Calu3 (cell line): ENCODE data around the gene EPS8L1. TPM values are rescaled to one million over a fixed set of nuclear protein-coding genes. Genes with fewer than 3 reads are reported as not detected.
"Not testable (repeated sequence)": the region's sequence is repeated elsewhere in the genome, so short reads cannot be mapped to it uniquely, and the experiment has no call there.

Source experiments
- Bru-seq: library from RNA; stranded (reverse); fragments of 400-500 nt; gene quantifications from one replicate; lab custom pipeline; 2021; lab: Mats Ljungman, UMichigan
- BruChase-seq, 2 experiments: library from RNA; stranded (reverse); fragments of 400-500 nt; gene quantifications; one replicate each; lab custom pipeline; 2021; lab: Mats Ljungman, UMichigan
- BruUV-seq: library from RNA; stranded (reverse); fragments of 400-500 nt; replicated peaks from 2 replicates; lab custom pipeline; 2021; lab: Mats Ljungman, UMichigan
- CTCF ChIA-PET: fragments of 300-600 bp; sonication (Branson Sonifier 250); formaldehyde crosslinking; loops from one replicate; lab custom pipeline; 2022; ENCODE audit warnings: antibody characterized with exemption; lab: Charles Lee
- DNase-seq: peaks from one replicate; pipeline ENCODE4 v3.0.0; 2022
- H3K27ac Mint-ChIP-seq: one replicate; pipeline ENCODE4 v1.8.0; 2022; ENCODE audit warnings: mixed read lengths; ENCODE audit not compliant: unreplicated experiment
- H3K27me3 Mint-ChIP-seq: one replicate; pipeline ENCODE4 v1.8.0; 2022; ENCODE audit warnings: mixed read lengths; ENCODE audit not compliant: unreplicated experiment
- H3K36me3 Mint-ChIP-seq: one replicate; pipeline ENCODE4 v1.8.0; 2022; ENCODE audit warnings: mild to moderate bottlenecking, moderate library complexity, mixed read lengths; ENCODE audit not compliant: insufficient read depth, unreplicated experiment
- H3K4me1 Mint-ChIP-seq: one replicate; pipeline ENCODE4 v1.8.0; 2022; ENCODE audit warnings: mild to moderate bottlenecking, low read depth, mixed read lengths; ENCODE audit not compliant: unreplicated experiment
- H3K4me3 Mint-ChIP-seq: one replicate; pipeline ENCODE4 v1.8.0; 2022; ENCODE audit warnings: mild to moderate bottlenecking, low read depth, moderate library complexity, mixed read lengths; ENCODE audit not compliant: unreplicated experiment
- H3K9me3 Mint-ChIP-seq: one replicate; pipeline ENCODE4 v1.8.0; 2022; ENCODE audit warnings: low read depth, mixed read lengths; ENCODE audit not compliant: unreplicated experiment
- CTCF ChIP-seq: fragments of 200-600 bp; IDR thresholded peaks from one replicate; pipeline ENCODE4 v1.8.0; 2022; ENCODE audit warnings: antibody characterized with exemption; ENCODE audit not compliant: unreplicated experiment
- intact Hi-C: fragments of 100-400 bp; cut with micrococcal nuclease; formaldehyde crosslinking; loops from one replicate; pipeline ENCODE4 v1.10.0; 2022; ENCODE audit not compliant: unreplicated experiment
- long read RNA-seq: library from polyadenylated mRNA; stranded (forward); transcript quantifications from one replicate; pipeline ENCODE4 v2.0.0, GENCODE V29; 2022
- total RNA-seq: library from RNA; stranded (reverse); gene quantifications from 2 replicates; pipeline ENCODE4 v1.2.3, GENCODE V29; 2022

Gene EPS8L1
- total RNA-seq (97.3 and 147 TPM in 2 replicates), Bru-seq, nascent RNA (percentile 55 among the genes with signal in this experiment), BruChase-seq, experiment 1, labeled RNA remaining after a 6-hour chase (percentile 73 among the genes with signal in this experiment), BruChase-seq, experiment 2, labeled RNA remaining after a 2-hour chase (percentile 77 among the genes with signal in this experiment)
- long read RNA-seq, transcript EPS8L1-201 (20 exons, 2,536 nt), result major isoform, 31 of 63 reads
- long read RNA-seq, partial matches to known transcripts, result 10 of 63 reads
- long read RNA-seq, other reads (novel, unspliced or antisense), result 20 of 63 reads

GRCh38 chr19:55075371-55075998, at the start of gene EPS8L1:
Gene EPS8L1 (plus strand): TSS chr19:55075869. CDS start chr19:55076445, 576 bp downstream.
- no peak for TF ChIP-seq CTCF
- H3K27ac Mint-ChIP-seq, result peak within 1 kb of the TSS; percentile 68
- DNase-seq, result peak; percentile 94
- no peaks in the 10 kb centered on the region for H3K9me3 Mint-ChIP-seq
- H3K4me3 Mint-ChIP-seq, result peak within 1 kb of the TSS; percentile 74
- H3K36me3 Mint-ChIP-seq, result peaks cover 56% of the 10 kb centered on the region
- CTCF ChIA-PET, result interaction anchor here (0.5 to 1.9 kb wide), 3 partner anchors 13 to 74 kb away, joined by 3 to 4 read pairs (median 4); no protein-coding TSS in a partner anchor
- peaks cover 43% of the 10 kb centered on the region for H3K4me1 Mint-ChIP-seq
- no peaks in the 10 kb centered on the region for H3K27me3 Mint-ChIP-seq
- BruUV-seq, result TSS peak; percentile 31
- intact Hi-C loops, result no loop called here

- DNase-seq, intact Hi-C loops, H3K4me3 Mint-ChIP-seq, H3K36me3 Mint-ChIP-seq, H3K27ac Mint-ChIP-seq, BruUV-seq, CTCF ChIA-PET, H3K4me1 Mint-ChIP-seq, H3K27me3 Mint-ChIP-seq, H3K9me3 Mint-ChIP-seq: not testable (repeated sequence)
Measured at GRCh38 chr19:55027140-55027471, 48.6 kb upstream of the EPS8L1 start.

GRCh38 chr19:55027472-55028337, 48.0 kb upstream of the EPS8L1 start:
- no peak for TF ChIP-seq CTCF
- H3K9me3 Mint-ChIP-seq, result peaks cover 2% of the 10 kb centered on the region
- H3K27me3 Mint-ChIP-seq, result no peaks in the 10 kb centered on the region
- CTCF ChIA-PET, result interaction anchor here (1.1 kb wide), 1 partner anchor 10 kb away, joined by 3 read pairs; no protein-coding TSS in a partner anchor
- no peaks in the 10 kb centered on the region for H3K4me1 Mint-ChIP-seq
- intact Hi-C loops, result no loop called here
- no TSS peak for BruUV-seq
- H3K4me3 Mint-ChIP-seq, result no peak overlapping the region
- no peak for DNase-seq
- no peak overlapping the region for H3K27ac Mint-ChIP-seq
- peaks cover 6% of the 10 kb centered on the region for H3K36me3 Mint-ChIP-seq

GRCh38 chr19:55028757-55029156, 46.9 kb upstream of the EPS8L1 start:
- Mint-ChIP-seq H3K27me3 (no peaks in the 10 kb centered on the region), H3K4me1 (no peaks in the 10 kb centered on the region), H3K36me3 (peaks cover 6% of the 10 kb centered on the region), H3K27ac (no peak overlapping the region), H3K9me3 (peaks cover 2% of the 10 kb centered on the region), H3K4me3 (no peak overlapping the region)
- CTCF ChIA-PET, result no interaction called here
- intact Hi-C loops, result no loop called here
- DNase-seq, result no peak
- TF ChIP-seq CTCF, result no peak
- BruUV-seq, result no TSS peak
